Stimulated activated CD8-positive, alpha-beta memory T cell treated with anti-CD3 and anti-CD28 coated beads, Interleukin-4, amount 100 ng/mL, for 48 hours (primary cell): ENCODE measurements around the gene TSTD1.
"Not testable (repeated sequence)": the region's sequence is repeated elsewhere in the genome, so short reads cannot be mapped to it uniquely, and the experiment has no call there.

Experiments used
- DNase-seq: peaks from one replicate; pipeline ENCODE4 v3.0.0-alpha.2; 2020

TSTD1 gene

DNA sequence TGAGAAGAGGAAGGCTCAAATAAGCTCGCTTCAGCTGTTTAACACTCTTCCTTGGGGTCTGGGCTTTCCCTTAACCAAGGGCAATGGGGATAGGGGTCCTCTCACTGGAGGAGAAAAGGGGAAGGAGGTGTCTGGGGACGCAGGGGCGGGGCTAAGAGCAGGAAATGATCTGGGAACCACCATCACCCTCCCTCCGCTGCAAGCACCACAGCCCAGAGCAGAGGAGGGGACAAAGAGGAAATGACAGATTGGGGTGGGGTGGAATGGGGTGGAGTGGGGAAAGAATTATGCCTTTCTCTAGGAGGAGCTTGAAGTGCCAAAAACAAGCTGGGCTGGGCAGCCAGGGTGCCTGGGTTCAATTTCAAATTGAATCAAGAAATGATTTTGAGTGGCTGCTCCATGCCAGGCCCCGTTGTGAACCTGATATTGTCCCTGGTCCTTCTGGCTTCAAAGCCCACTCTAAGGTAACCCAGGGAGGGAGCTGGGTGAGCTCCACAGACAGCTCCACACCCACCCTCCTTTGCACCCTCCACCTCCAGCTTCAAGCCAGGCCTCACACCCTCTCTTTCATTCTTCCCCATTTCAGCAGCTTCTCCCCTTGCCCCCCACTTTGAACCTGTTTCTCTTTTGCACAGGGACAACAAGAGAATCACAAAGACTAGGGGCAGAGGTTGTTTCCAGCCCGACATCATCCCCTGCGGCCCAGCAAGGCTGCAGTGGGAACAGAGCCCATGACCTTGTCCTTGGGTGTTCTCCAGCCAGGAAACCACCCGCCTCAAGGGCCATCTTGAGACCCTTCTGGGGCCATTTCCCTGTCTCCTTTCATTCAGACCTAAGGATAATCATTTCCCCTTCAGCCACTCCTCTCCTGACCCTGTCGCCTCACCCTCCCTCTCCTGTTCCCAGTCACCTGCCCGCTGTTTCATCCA, 29.8 kb upstream of the TSTD1 start:
- peak; percentile 88 for DNase-seq

DNA sequence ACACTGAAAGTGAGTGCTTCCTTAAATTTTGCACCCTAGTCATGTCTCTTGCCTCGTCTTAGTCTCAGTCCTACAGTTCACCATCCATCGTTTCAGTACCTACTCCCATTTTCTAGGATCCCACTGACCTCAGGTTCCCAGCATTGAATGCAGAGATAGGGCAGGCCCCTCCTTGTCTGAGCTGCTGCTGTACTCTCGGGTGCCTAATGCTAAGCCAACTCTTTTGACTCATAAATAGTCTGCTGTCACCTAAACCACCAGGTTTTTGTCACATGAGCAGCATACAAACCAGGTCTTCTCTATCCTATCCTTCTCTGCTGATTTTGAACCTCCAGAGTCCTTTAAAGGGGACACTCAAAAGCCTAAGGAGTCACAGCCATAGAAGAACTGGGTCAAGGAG, 27.9 kb upstream of the TSTD1 start:
- DNase-seq, result peak; percentile 37

DNA sequence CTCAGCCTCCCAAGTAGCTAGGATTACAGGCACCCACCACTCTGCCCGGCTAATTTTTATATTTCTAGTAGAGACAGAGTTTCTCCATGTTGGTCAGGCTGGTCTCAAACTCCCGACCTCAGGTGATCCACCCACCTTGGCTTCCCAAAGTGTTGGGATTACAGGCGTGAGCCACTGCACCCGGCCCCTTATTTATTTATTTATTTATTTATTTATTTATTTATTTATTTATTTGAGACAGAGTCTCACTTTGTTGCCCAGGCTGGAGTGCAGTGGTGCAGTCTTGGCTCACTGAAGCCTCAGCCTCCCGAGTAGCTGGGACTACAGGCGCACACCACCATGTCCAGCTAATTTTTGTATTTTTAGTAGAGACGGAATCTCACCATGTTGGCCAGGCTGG, 26.9 kb upstream of the TSTD1 start:
- not testable (repeated sequence) for DNase-seq

GRCh38 chr1:161063936-161064335, 25.2 kb upstream of the TSTD1 start:
- not testable (repeated sequence) for DNase-seq

DNA sequence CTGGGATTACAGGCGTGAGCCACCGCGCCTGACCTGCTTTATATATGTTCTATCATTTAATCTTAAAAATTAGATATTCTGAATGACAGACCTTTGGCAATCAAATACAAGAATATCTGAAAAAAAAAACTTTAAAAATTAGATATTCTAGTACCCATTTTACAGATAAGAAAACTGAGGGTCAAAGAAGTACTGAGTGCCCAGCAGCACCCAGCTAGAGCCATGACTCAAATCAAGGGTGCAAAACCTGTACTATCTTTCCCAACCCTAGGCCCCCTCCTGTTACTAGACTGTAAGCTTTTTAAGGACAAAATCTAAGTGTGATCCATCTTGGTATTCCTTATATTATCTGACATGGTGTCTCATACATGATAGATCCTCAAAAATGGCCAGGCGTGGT, 22.7 kb upstream of the TSTD1 start:
- no peak for DNase-seq

DNA sequence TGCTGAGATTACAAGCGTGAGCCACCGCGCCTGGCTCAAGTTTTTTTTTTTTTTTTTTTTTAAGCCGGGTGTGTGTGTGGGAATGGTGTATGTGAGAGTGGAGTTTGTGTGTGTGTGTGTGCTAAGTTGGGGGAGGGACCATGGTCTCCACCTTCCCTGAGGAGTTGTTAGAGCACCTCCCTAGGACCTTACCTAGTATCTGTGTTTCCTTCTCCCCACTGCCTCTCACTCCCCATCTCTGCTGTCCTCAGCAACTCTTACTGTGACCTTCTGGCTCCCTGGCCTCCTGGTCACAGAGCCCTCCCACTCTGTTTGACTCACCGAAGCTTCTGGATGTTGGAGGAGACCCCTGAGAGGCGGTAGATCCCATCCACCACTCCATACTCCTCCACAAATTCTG, 20.5 kb upstream of the TSTD1 start:
- DNase-seq, result no peak

DNA sequence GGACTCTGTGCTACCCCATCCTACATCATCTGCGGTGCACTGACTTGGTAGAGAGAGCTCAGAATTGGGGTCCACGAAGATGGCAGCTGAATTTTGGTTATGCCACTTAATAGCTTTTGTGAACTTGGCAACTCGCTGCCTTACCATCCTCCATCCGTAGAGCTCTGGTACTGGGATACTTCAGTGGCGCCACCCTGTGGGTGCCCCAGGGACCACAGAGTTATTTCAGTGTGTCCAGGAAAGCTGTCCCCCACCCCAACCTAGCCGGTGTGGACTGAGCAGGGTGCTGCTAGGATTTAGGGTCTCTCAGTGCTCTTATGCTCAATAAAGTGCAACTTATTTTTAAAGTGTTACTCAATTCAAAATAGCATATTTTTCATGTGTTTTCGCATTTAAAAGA, 16.0 kb upstream of the TSTD1 start:
- no peak for DNase-seq

DNA sequence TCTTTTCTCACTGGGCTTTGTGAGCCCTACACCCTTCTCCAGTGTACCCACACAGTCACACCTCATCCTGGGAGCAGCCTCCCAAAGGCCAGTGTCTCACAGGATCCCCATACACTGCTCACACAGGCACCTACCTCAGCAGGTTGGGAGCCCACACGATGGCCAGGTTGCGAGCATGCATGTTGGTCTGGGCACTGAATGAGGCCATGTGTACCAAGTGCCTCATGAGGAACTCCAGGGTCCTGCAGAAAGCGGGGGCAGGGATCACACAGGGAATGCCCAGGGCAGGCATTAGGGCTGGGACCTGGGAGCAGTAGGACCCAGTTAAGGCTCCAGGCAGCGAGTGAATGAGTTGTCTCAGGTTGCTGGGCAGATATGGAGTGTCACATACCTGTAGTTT, 15.5 kb upstream of the TSTD1 start:
- no peak for DNase-seq

DNA sequence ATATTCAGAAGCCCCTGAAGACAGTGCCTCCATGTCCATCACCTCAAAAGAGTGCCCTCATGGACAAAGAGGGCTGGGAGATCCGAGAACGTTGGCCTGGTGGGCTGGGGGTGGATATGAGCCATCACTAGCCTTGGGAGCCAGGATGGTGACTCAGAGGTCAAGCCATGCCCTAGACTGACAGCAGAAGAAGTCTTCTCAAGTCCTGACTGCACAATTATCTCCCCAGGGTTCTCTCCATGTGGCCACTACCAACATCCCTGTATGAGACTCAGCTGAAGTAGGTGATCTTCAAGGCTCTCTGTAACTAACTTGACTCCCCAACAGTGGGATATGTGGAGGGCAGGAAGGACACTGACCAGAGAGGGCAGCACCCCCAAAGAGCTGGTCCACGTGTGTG, 14.1 kb upstream of the TSTD1 start:
- no peak for DNase-seq

DNA sequence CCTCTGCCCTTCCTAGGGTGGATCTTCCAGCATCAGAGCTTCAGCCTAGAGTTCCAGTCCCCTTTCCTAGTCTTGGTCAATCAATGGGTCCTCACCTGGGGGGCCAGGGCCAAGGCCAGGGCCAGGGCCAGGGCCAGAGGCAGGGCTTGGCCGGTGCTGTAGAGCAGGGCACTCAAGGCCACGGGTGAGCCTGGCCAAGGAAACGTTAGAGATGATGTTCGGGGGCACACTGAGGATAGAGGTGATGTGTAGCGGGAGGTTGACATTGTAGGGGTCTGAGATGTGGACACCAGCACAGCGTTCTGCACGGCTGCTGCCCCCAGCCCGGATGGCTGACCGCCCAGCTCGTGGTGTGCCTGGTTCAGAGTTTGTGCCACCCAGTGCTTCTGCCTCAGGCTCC, 12.5 kb upstream of the TSTD1 start:
- DNase-seq, result no peak

GRCh38 chr1:161048949-161049722, 10.4 kb upstream of the TSTD1 start:
- no peak for DNase-seq

- no peak for DNase-seq
These were observed 9.0 kb upstream of the TSTD1 start for GRCh38 chr1:161047436-161048420.

DNA sequence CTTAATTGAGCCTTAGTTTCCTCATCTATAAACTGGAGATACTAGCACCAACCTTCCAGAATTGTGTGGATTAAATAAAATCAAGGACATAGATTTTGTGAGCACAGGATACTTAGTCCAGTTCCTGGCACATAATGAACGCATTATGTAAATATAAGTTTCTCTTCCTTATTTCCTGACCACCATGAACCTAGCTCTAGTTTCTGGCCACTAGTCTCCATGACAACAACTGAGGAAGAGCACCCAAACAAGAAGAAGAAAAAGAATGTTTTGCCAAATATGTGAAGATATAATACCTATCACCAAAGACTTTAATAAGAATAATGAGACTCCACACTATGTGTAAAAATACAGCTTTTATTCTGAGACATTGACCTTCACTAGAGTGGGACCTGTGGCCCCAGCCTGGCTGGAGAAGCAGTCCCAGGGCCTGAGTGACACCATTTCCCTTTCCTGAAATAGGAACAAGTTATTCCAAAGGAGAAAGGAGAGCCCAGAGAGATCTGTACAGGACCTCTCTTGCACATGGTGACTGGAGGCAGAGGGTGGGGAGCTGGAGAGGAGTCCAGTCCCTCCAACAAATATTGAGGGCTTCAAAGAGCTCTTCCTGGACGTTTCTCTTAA, 8.0 kb upstream of the TSTD1 start:
- DNase-seq, result no peak

GRCh38 chr1:161045736-161046604, 7.2 kb upstream of the TSTD1 start, which contains the start of gene USF1:
Gene USF1, minus strand, starts transcription at chr1:161045977. Its CDS starts 2,702 bp downstream, at chr1:161043275.
- peak; percentile 94 for DNase-seq

- peak; percentile 77 for DNase-seq
These were observed 6.4 kb upstream of the TSTD1 start for GRCh38 chr1:161044908-161045735.

GRCh38 chr1:161044535-161044907, 5.8 kb upstream of the TSTD1 start:
- DNase-seq, result no peak

GRCh38 chr1:161039546-161039945, 782 bp upstream of the TSTD1 start:
- no peak for DNase-seq

GRCh38 chr1:161039154-161039545, 386 bp upstream of the TSTD1 start:
- DNase-seq, result no peak

GRCh38 chr1:161037661-161038522, 872 bp downstream of the TSTD1 start:
- DNase-seq, result no peak
